AG09309 (cell line): Measurements from ENCODE around the gene IQCF2.

Experiments used
- DNase-seq: peaks from one replicate; pipeline ENCODE4 v3.0.0-alpha.2; 2010; ENCODE audit warnings: low read depth
- H3K4me3 ChIP-seq: 2 replicates; pipeline ENCODE4 v1.5.1; 2011; ENCODE audit warnings: mild to moderate bottlenecking, low read depth, low read length, moderate library complexity; ENCODE audit not compliant: control insufficient read depth
- TF ChIP-seq, protein P1 (sequence below): IDR thresholded peaks from 2 replicates; pipeline ENCODE4 v1.5.1; 2011; ENCODE audit warnings: mild to moderate bottlenecking, low read depth, low read length, inconsistent platforms; ENCODE audit not compliant: insufficient read depth, control insufficient read depth; ENCODE audit errors: missing control alignments

The IQCF2 gene

DNA sequence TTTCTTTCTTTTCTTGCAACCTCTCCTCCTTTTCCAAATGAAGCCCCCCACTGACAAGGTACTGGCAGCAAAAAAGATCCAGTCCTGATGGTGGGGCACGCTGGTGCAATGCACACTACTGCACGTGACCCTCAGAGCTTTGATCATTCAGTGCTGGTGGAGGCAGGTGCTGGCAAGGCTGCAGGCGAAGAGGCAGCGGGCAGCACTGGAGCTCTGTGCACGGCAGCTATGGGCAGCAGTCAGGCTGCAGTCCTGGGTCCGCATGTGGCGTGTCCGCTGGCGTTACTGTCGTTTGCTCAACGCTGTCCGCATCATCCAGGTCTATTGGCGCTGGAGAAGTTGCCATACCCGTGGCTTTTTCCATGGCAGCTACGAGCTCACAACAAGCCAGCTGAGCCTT is 42.3 kb upstream of the IQCF2 start:
- no peak for DNase-seq
- H3K4me3 ChIP-seq = no peak overlapping the region
- TF ChIP-seq, protein P1, sequence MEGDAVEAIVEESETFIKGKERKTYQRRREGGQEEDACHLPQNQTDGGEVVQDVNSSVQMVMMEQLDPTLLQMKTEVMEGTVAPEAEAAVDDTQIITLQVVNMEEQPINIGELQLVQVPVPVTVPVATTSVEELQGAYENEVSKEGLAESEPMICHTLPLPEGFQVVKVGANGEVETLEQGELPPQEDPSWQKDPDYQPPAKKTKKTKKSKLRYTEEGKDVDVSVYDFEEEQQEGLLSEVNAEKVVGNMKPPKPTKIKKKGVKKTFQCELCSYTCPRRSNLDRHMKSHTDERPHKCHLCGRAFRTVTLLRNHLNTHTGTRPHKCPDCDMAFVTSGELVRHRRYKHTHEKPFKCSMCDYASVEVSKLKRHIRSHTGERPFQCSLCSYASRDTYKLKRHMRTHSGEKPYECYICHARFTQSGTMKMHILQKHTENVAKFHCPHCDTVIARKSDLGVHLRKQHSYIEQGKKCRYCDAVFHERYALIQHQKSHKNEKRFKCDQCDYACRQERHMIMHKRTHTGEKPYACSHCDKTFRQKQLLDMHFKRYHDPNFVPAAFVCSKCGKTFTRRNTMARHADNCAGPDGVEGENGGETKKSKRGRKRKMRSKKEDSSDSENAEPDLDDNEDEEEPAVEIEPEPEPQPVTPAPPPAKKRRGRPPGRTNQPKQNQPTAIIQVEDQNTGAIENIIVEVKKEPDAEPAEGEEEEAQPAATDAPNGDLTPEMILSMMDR = no peak

DNA sequence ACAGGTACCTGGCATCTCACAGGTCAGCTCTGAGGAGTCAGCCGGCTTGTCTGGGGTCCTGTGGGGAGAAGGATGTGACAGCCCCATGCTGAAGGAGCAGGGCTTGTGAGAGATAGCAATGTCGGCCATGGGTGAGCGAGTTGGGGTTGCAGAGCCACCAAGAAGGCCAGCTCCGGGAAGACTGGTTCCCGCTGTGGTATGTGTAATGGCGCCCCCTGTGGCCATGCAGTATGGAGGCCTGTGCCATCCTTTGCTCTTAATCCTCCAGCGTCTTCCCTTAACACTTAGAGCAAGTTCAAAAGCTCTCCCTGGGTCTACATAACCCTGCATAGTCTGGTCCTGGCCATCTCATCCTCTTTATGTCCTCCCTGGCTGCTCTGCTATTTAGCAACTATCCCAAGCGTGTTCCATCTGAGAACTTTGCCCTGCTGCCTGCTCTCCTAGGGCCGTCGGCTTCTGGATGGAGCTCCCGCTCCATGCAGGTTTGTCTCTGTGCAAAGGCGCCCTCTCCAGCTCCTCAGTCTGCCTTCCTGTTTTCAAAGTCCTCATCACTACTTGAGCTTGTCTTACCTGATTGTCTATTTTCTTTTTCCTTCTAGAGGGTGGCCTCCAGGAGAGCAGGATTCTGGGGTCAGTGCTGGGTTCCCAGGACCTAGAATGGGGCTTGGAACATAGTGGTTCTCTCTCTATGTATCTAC is 41.6 kb upstream of the IQCF2 start:
- DNase-seq = no peak
- TF ChIP-seq, protein P1 = peak; percentile 10
- no peak overlapping the region for H3K4me3 ChIP-seq

DNA sequence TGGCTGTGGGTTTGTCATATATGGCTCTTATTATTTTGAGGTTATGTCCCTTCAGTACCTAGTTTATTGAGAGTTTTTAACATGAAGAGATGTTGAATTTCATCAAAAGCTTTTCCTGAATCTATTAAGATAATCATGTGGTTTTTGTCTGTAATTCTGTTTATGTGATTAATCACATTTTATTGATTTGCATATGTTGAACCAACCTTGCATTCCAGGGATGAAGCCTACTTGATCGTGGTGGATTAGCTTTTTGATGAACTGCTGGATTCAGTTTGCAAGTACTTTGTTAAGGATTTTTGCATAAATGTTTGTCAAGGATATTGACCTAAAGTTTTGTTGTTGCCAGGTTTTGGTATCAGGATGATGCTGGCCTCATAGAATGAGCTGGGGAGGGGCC is 33.1 kb upstream of the IQCF2 start:
- H3K4me3 ChIP-seq = no peak overlapping the region
- DNase-seq = no peak
- TF ChIP-seq, protein P1 = no peak

DNA sequence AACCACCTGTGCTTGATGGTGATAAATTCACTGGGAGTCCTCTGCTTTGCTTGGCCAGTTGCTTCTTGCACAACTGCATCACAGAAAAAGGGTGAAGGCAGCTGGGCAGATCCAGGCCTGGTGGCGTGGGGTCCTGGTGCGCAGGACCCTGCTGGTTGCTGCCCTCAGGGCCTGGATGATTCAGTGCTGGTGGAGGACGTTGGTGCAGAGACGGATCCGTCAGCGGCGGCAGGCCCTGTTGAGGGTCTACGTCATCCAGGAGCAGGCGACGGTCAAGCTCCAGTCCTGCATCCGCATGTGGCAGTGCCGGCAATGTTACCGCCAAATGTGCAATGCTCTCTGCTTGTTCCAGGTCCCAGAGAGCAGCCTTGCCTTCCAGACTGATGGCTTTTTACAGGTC is 31.1 kb upstream of the IQCF2 start:
- no peak overlapping the region for H3K4me3 ChIP-seq
- no peak for DNase-seq
- TF ChIP-seq, protein P1 = no peak

DNA sequence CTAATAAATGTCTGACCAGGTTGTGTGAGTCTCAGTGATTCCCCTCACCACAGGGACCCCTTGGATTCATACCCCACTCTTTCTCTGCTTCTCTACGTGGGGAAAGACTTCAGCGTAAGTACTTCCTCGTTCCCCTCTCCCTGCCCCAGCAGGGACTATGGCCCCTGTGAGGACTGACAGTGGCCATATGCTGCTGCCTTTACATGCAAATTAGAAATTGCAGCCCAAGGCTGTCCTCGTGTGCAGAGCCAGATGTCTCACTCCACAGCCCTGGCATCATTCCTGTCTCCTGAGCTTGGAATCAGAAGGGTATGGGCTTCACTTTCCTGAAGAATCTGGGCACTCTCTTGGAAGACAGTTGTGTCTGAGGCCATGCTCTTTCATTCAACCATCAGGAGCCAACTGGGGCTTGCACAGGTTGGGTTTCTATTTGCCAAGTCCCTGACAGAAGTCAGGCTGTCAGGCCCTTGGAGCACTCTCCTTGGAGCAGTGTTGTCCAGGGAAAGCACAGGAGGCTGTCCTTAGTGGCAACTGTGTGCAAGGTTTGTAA is 30.5 kb upstream of the IQCF2 start:
- TF ChIP-seq, protein P1 = no peak
- no peak overlapping the region for H3K4me3 ChIP-seq
- no peak for DNase-seq

DNA sequence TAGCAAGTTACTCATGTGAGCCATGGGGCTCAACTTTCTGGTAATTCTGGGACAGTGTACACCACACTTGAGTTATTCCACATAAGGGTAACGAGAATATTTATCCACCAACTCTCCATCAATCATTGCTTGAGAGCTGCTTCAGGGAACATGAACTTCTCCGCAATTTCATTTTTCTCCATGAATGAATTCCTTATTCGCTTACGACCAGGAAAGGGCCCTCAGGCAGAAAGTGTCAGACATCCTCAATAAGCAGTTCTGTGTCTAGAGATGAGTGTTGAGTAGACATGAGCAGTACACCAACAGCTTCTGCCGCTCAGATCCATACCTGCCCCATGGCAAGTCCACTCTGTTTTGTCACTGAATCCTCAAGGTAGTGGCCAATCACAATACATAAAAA is 24.8 kb upstream of the IQCF2 start:
- H3K4me3 ChIP-seq = no peak overlapping the region
- TF ChIP-seq, protein P1 = no peak
- no peak for DNase-seq
